K562 (cell line): ENCODE data around the gene TMEM63A.

Experiments
- CBX5 ChIP-seq: IDR thresholded peaks from 2 replicates; pipeline ENCODE4 v1.6.1; 2014; ENCODE audit warnings: low read depth, borderline replicate concordance
- CREB1 ChIP-seq, 2 experiments: sonication (generic) in 1 of 2; formaldehyde crosslinking in 1 of 2; IDR thresholded peaks; 2 replicates each; pipeline versions ENCODE4 v1.6.1 to v1.8.0; 2012 to 2022; ENCODE audit warnings: inconsistent platforms in 1 of 2, mild to moderate bottlenecking in 1 of 2, missing genetic modification reagents in 1 of 2, moderate library complexity in 1 of 2
- CTCF ChIP-seq, 3 experiments: IDR thresholded peaks in 2 of 3; conservative IDR thresholded peaks in 1 of 3; 2 replicates each; pipeline ENCODE4 v1.5.1; 2011 to 2012; ENCODE audit warnings: low read length in 3 of 3, mild to moderate bottlenecking in 3 of 3, control low read depth in 2 of 3, improper control_type of control experiment in 1 of 3, inconsistent platforms in 1 of 3, low read depth in 1 of 3, mixed read lengths in 1 of 3, moderate library complexity in 1 of 3; ENCODE audit not compliant: insufficient read depth in 2 of 3
- EP300 ChIP-seq: IDR thresholded peaks from 2 replicates; pipeline ENCODE4 v1.6.1; 2012; ENCODE audit warnings: low read length, improper control_type of control experiment
- EZH2 ChIP-seq: IDR thresholded peaks from 2 replicates; pipeline ENCODE4 v1.6.1; 2012; ENCODE audit warnings: low read depth, mild to moderate bottlenecking, inconsistent platforms, low read length, borderline replicate concordance
- NR2C2 ChIP-seq, 2 experiments: fragments of 200-800 bp in 1 of 2; sonication (Bioruptor generic) in 1 of 2; sonication (generic) in 1 of 2; formaldehyde crosslinking in 1 of 2; IDR thresholded peaks; 2 replicates each; pipeline versions ENCODE4 v1.6.1 to v1.8.0; 2016 to 2022; ENCODE audit warnings: mild to moderate bottlenecking in 1 of 2, missing compliant biosample characterization in 1 of 2, missing genetic modification characterization in 1 of 2, missing genetic modification reagents in 1 of 2
- ZNF316 ChIP-seq: fragments of 450-650 bp; IDR thresholded peaks from 2 replicates; pipeline ENCODE4 v1.6.1; 2016
- ZNF431 ChIP-seq: sonication (generic); formaldehyde crosslinking; IDR thresholded peaks from 2 replicates; pipeline ENCODE4 v1.8.0; 2022; ENCODE audit warnings: mild to moderate bottlenecking, missing genetic modification reagents

GRCh38 chr1:225885336-225885735 is 3.2 kb upstream of the TMEM63A start:
- no peak for TF ChIP-seq CREB1 (IDR thresholded peaks at IDR 0.05)
- no peak for TF ChIP-seq CREB1 (CRISPR knock-in tag; IDR thresholded peaks at IDR 0.05)
- TF ChIP-seq EZH2, result no peak
- no peak for TF ChIP-seq CTCF (IDR thresholded peaks at IDR 0.05 in 2 of 3, conservative IDR thresholded peaks at IDR 0.05 in 1 of 3; ENCODE audit: insufficient read depth in 2 of 3, low read depth in 1 of 3, low read length in 3 of 3)
- TF ChIP-seq ZNF431 (CRISPR knock-in tag), result no peak
- no peak for TF ChIP-seq CBX5
- no peak for TF ChIP-seq ZNF316
- TF ChIP-seq NR2C2 (CRISPR knock-in tag; IDR thresholded peaks at IDR 0.05), result no peak
- TF ChIP-seq NR2C2 (tag; IDR thresholded peaks at IDR 0.05), result no peak
- no peak for TF ChIP-seq EP300
